ENCODE results near the gene TFAP2E.

Gene TFAP2E

DNA sequence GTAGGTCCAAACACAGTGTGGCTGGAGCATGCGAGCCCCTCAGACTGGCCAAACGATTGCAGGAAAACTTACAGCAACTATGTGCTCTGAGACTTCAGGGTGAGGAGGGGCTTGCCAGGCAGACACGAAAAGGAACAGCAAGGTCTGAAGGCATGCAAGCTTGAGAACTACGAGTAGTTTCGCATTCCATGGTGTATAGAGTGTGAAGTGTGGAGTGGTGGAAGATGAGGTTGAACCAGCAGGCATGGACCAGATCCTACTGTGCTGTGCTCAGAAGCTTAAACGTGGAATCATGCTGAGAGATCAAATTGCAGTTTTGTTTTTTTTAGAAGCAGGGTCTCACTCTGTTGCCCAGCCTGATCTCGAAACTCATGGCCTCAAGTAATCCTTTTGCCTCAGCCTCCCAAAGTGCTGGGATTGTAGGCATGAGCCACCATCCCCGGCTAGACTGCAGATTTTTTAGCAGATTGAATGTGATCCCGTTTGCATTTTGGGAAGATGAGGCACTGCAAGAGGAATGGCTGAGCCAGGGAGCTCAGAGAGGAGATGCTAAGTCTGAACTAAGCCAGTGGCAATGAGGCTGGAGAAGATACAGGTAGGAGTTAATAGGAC lies 5.1 kb upstream of the TFAP2E start:
- no peaks in the 10 kb centered on the region for H3K4me1 ChIP-seq (ENCODE audit: control insufficient read depth, low read length)
- H3F3A ChIP-seq (ENCODE audit: control insufficient read depth, insufficient read depth), result no peaks in the 10 kb centered on the region
- no peaks in the 10 kb centered on the region for H3K9me3 ChIP-seq (ENCODE audit: control insufficient read depth, insufficient read depth, low read length)
- H3K79me2 ChIP-seq (ENCODE audit: control insufficient read depth, low read length), result no peaks in the 10 kb centered on the region
- H3K27ac ChIP-seq (ENCODE audit: low read depth, low read length), result no peak overlapping the region
- H3K27me3 ChIP-seq (ENCODE audit: control insufficient read depth, low read length), result peaks cover 11% of the 10 kb centered on the region; the same call in 1 of the 2 replicates
- no peak for TF ChIP-seq EZH2phosphoT487 (IDR thresholded peaks at IDR 0.05; ENCODE audit: borderline replicate concordance, low read length)
- TF ChIP-seq, protein P1, sequence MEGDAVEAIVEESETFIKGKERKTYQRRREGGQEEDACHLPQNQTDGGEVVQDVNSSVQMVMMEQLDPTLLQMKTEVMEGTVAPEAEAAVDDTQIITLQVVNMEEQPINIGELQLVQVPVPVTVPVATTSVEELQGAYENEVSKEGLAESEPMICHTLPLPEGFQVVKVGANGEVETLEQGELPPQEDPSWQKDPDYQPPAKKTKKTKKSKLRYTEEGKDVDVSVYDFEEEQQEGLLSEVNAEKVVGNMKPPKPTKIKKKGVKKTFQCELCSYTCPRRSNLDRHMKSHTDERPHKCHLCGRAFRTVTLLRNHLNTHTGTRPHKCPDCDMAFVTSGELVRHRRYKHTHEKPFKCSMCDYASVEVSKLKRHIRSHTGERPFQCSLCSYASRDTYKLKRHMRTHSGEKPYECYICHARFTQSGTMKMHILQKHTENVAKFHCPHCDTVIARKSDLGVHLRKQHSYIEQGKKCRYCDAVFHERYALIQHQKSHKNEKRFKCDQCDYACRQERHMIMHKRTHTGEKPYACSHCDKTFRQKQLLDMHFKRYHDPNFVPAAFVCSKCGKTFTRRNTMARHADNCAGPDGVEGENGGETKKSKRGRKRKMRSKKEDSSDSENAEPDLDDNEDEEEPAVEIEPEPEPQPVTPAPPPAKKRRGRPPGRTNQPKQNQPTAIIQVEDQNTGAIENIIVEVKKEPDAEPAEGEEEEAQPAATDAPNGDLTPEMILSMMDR (IDR thresholded peaks at IDR 0.05; ENCODE audit: low read depth, low read length, poor library complexity, severe bottlenecking), result no peak
- H3K9me2 ChIP-seq (replicated peaks; ENCODE audit: control insufficient read depth, low read length), result no peaks in the 10 kb centered on the region
- H4K20me1 ChIP-seq (ENCODE audit: control insufficient read depth, insufficient read depth, low read depth, low read length), result peaks cover 9% of the 10 kb centered on the region; the same call in 1 of the 2 replicates
- peaks cover 10% of the 10 kb centered on the region for H3K36me3 ChIP-seq (ENCODE audit: control insufficient read depth, low read length)
- no peak overlapping the region for H3K4me3 ChIP-seq (ENCODE audit: low read length)
- no peak overlapping the region for H3K4me2 ChIP-seq (ENCODE audit: low read length)

- TF ChIP-seq, protein P1 (IDR thresholded peaks at IDR 0.05; ENCODE audit: low read depth, low read length, poor library complexity, severe bottlenecking), result peak; percentile 93
- TF ChIP-seq EZH2phosphoT487 (IDR thresholded peaks at IDR 0.05; ENCODE audit: borderline replicate concordance, low read length), result no peak
- no peak overlapping the region for H3K4me3 ChIP-seq (ENCODE audit: low read length)
- no peaks in the 10 kb centered on the region for H3K9me3 ChIP-seq (ENCODE audit: control insufficient read depth, insufficient read depth, low read length)
- no peaks in the 10 kb centered on the region for H3K4me1 ChIP-seq (ENCODE audit: control insufficient read depth, low read length)
- H3K79me2 ChIP-seq (ENCODE audit: control insufficient read depth, low read length), result no peaks in the 10 kb centered on the region
- H4K20me1 ChIP-seq (ENCODE audit: control insufficient read depth, insufficient read depth, low read depth, low read length), result peaks cover 9% of the 10 kb centered on the region; the same call in 1 of the 2 replicates
- no peak overlapping the region for H3K4me2 ChIP-seq (ENCODE audit: low read length)
- peaks cover 14% of the 10 kb centered on the region; the same call in 1 of the 2 replicates for H3K27me3 ChIP-seq (ENCODE audit: control insufficient read depth, low read length)
- no peaks in the 10 kb centered on the region for H3K9me2 ChIP-seq (replicated peaks; ENCODE audit: control insufficient read depth, low read length)
- no peak overlapping the region for H3K27ac ChIP-seq (ENCODE audit: low read depth, low read length)
- H3F3A ChIP-seq (ENCODE audit: control insufficient read depth, insufficient read depth), result no peaks in the 10 kb centered on the region
- peaks cover 10% of the 10 kb centered on the region for H3K36me3 ChIP-seq (ENCODE audit: control insufficient read depth, low read length)
Measured at GRCh38 chr1:35568975-35569395, 4.1 kb upstream of the TFAP2E start.

GRCh38 chr1:35569936-35570335 lies 3.2 kb upstream of the TFAP2E start:
- Histone ChIP-seq H3K27ac (ENCODE audit: low read depth, low read length) (no peak overlapping the region), H3K36me3 (ENCODE audit: control insufficient read depth, low read length) (peaks cover 4% of the 10 kb centered on the region), H3K79me2 (ENCODE audit: control insufficient read depth, low read length) (no peaks in the 10 kb centered on the region), H3F3A (ENCODE audit: control insufficient read depth, insufficient read depth) (no peaks in the 10 kb centered on the region), H3K9me3 (ENCODE audit: control insufficient read depth, insufficient read depth, low read length) (no peaks in the 10 kb centered on the region), H3K9me2 (replicated peaks; ENCODE audit: control insufficient read depth, low read length) (no peaks in the 10 kb centered on the region), H3K4me3 (ENCODE audit: low read length) (no peak overlapping the region), H3K4me2 (ENCODE audit: low read length) (no peak overlapping the region), H3K27me3 (ENCODE audit: control insufficient read depth, low read length) (peaks cover 14% of the 10 kb centered on the region; the same call in 1 of the 2 replicates), H3K4me1 (ENCODE audit: control insufficient read depth, low read length) (no peaks in the 10 kb centered on the region), H4K20me1 (ENCODE audit: control insufficient read depth, insufficient read depth, low read depth, low read length) (peaks cover 6% of the 10 kb centered on the region; the same call in 1 of the 2 replicates)
- no peak for TF ChIP-seq EZH2phosphoT487 (IDR thresholded peaks at IDR 0.05; ENCODE audit: borderline replicate concordance, low read length)
- TF ChIP-seq, protein P1 (IDR thresholded peaks at IDR 0.05; ENCODE audit: low read depth, low read length, poor library complexity, severe bottlenecking), result no peak

All from DOHH2 (cell line).